ENCODE results near the gene GFY.
A peak's percentile ranks its signal among the peaks of the same experiment; 100 is the strongest.

GRCh38 chr19:49443366-49444099 is 18.3 kb downstream of the GFY start:
- TF ChIP-seq, protein P1, sequence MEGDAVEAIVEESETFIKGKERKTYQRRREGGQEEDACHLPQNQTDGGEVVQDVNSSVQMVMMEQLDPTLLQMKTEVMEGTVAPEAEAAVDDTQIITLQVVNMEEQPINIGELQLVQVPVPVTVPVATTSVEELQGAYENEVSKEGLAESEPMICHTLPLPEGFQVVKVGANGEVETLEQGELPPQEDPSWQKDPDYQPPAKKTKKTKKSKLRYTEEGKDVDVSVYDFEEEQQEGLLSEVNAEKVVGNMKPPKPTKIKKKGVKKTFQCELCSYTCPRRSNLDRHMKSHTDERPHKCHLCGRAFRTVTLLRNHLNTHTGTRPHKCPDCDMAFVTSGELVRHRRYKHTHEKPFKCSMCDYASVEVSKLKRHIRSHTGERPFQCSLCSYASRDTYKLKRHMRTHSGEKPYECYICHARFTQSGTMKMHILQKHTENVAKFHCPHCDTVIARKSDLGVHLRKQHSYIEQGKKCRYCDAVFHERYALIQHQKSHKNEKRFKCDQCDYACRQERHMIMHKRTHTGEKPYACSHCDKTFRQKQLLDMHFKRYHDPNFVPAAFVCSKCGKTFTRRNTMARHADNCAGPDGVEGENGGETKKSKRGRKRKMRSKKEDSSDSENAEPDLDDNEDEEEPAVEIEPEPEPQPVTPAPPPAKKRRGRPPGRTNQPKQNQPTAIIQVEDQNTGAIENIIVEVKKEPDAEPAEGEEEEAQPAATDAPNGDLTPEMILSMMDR (IDR thresholded peaks at IDR 0.05) = peak; percentile 69 to 95 (median 78)
- no peak for TF ChIP-seq POLR2A (IDR thresholded peaks at IDR 0.05)

All from adrenal gland (tissue), 5 donors.